HepG2 (cell line): Measurements from ENCODE around the gene TMEM236.

ENCODE experiments used
- CBX1 ChIP-seq: IDR thresholded peaks from one replicate; pipeline ENCODE4 v1.6.1; 2016; ENCODE audit warnings: antibody characterized with exemption, low read depth
- CTCF ChIP-seq: sonication (generic); formaldehyde crosslinking; IDR thresholded peaks from 2 replicates; pipeline ENCODE4 v1.5.0; 2020; ENCODE audit warnings: mild to moderate bottlenecking, missing genetic modification reagents, moderate library complexity
- FOXO1 ChIP-seq: sonication (generic); formaldehyde crosslinking; IDR thresholded peaks from 2 replicates; pipeline ENCODE4 v1.4.0; 2020; ENCODE audit warnings: missing genetic modification reagents
- HIVEP1 ChIP-seq: sonication (generic); formaldehyde crosslinking; IDR thresholded peaks from 2 replicates; pipeline ENCODE4 v1.4.0; 2020; ENCODE audit warnings: mild to moderate bottlenecking, missing genetic modification reagents
- MAFG ChIP-seq: sonication (generic); formaldehyde crosslinking; IDR thresholded peaks from 2 replicates; pipeline ENCODE4 v1.5.1; 2020; ENCODE audit warnings: mild to moderate bottlenecking, missing genetic modification reagents
- MAFK ChIP-seq, 2 experiments: IDR thresholded peaks in 1 of 2; conservative IDR thresholded peaks in 1 of 2; 2 replicates each; pipeline ENCODE4 v1.6.1; 2011; ENCODE audit warnings: improper control_type of control experiment in 2 of 2, low read length in 2 of 2
- SP2 ChIP-seq: sonication (generic); formaldehyde crosslinking; IDR thresholded peaks from 2 replicates; pipeline ENCODE4 v1.5.1; 2020; ENCODE audit warnings: mild to moderate bottlenecking, missing genetic modification reagents
- TAF1 ChIP-seq: sonication (generic); formaldehyde crosslinking; IDR thresholded peaks from 2 replicates; pipeline ENCODE4 v1.4.0; 2020; ENCODE audit warnings: missing genetic modification reagents
- TCF7 ChIP-seq: sonication (generic); IDR thresholded peaks from 2 replicates; pipeline ENCODE4 v1.6.1; 2016; ENCODE audit warnings: antibody characterized with exemption, low read depth
- YY1 ChIP-seq: IDR thresholded peaks from 2 replicates; pipeline ENCODE4 v1.6.1; 2011; ENCODE audit warnings: low read length, low read depth, moderate library complexity, mild to moderate bottlenecking; ENCODE audit not compliant: insufficient read depth, insufficient replicate concordance
- ZNF274 ChIP-seq: sonication (generic); formaldehyde crosslinking; IDR thresholded peaks from 2 replicates; pipeline ENCODE4 v1.5.1; 2020; ENCODE audit warnings: mild to moderate bottlenecking, missing genetic modification reagents
- TF ChIP-seq, protein P1 (sequence below): sonication (generic); formaldehyde crosslinking; IDR thresholded peaks from 2 replicates; pipeline ENCODE4 v1.8.1; 2023; ENCODE audit warnings: mild to moderate bottlenecking, missing genetic modification reagents

GRCh38 chr10:17833656-17834055, 81.7 kb downstream of the TMEM236 start:
- TF ChIP-seq SP2 (no peak), CBX1 (no peak), TCF7 (no peak), MAFG (no peak), ZNF274 (no peak), FOXO1 (no peak), TAF1 (CRISPR knock-in tag) (no peak), CTCF (no peak), MAFK (conservative IDR thresholded peaks at IDR 0.05 in 1 of 2, IDR thresholded peaks at IDR 0.05 in 1 of 2; ENCODE audit: low read length in 2 of 2) (no peak), HIVEP1 (CRISPR knock-in tag) (no peak), YY1 (no peak)
- TF ChIP-seq, protein P1, sequence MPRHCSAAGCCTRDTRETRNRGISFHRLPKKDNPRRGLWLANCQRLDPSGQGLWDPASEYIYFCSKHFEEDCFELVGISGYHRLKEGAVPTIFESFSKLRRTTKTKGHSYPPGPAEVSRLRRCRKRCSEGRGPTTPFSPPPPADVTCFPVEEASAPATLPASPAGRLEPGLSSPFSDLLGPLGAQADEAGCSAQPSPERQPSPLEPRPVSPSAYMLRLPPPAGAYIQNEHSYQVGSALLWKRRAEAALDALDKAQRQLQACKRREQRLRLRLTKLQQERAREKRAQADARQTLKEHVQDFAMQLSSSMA (CRISPR knock-in tag), result no peak
